Smooth muscle cell (in vitro differentiated cells): ENCODE results near the gene FSCN2. TPM values are rescaled to one million over a fixed set of nuclear protein-coding genes. Genes with fewer than 3 reads are reported as not detected.

Experiments used
- DNase-seq: peaks from one replicate; lab custom pipeline; 2025; ENCODE audit not compliant: unreplicated experiment; lab: John Stamatoyannopoulos, UW
- H2AFZ ChIP-seq: fragments of 200-600 bp; sonication (generic); 2 replicates; pipeline ENCODE4 v1.6.0; 2016; ENCODE audit warnings: antibody characterized with exemption, low read depth, mild to moderate bottlenecking
- H3F3A ChIP-seq: fragments of 200-600 bp; sonication (generic); 2 replicates; pipeline ENCODE4 v1.6.0; 2017; ENCODE audit warnings: antibody characterized with exemption, low read depth
- H3K27ac ChIP-seq: fragments of 200-600 bp; sonication (generic); 2 replicates; pipeline ENCODE4 v1.5.1; 2016; ENCODE audit warnings: low read depth, mild to moderate bottlenecking
- H3K27me3 ChIP-seq: fragments of 200-600 bp; sonication (generic); 2 replicates; pipeline ENCODE4 v1.6.1; 2016; ENCODE audit warnings: low read depth, mild to moderate bottlenecking
- H3K36me3 ChIP-seq: fragments of 200-600 bp; sonication (generic); 2 replicates; pipeline ENCODE4 v1.5.1; 2016; ENCODE audit warnings: low read depth
- H3K4me1 ChIP-seq: fragments of 200-600 bp; sonication (generic); 2 replicates; pipeline ENCODE4 v1.5.1; 2016; ENCODE audit warnings: low read depth
- H3K4me2 ChIP-seq: fragments of 200-600 bp; sonication (generic); 2 replicates; pipeline ENCODE4 v1.6.0; 2016; ENCODE audit warnings: mild to moderate bottlenecking
- H3K4me3 ChIP-seq: fragments of 200-600 bp; sonication (generic); 2 replicates; pipeline ENCODE4 v1.5.1; 2016; ENCODE audit warnings: mild to moderate bottlenecking
- H3K79me2 ChIP-seq: fragments of 200-600 bp; sonication (generic); 2 replicates; pipeline ENCODE4 v1.6.0; 2016; ENCODE audit warnings: low read depth, mild to moderate bottlenecking
- H3K9ac ChIP-seq: fragments of 200-600 bp; sonication (generic); 2 replicates; pipeline ENCODE4 v1.6.0; 2016; ENCODE audit warnings: low read depth
- H3K9me3 ChIP-seq: fragments of 200-600 bp; sonication (generic); replicated peaks from 2 replicates; pipeline ENCODE4 v1.5.1; 2016; ENCODE audit warnings: low read depth
- H4K20me1 ChIP-seq: fragments of 200-600 bp; sonication (generic); 2 replicates; pipeline ENCODE4 v1.6.0; 2016; ENCODE audit warnings: low read depth
- WGBS: methylation state at CpG from one replicate; pipeline ENCODE4 v1.1.7; 2016; ENCODE audit warnings: low lambda C conversion rate; 5-methylcytosine and 5-hydroxymethylcytosine counted together
- polyA plus RNA-seq: library from polyadenylated mRNA; unstranded; fragments of >200 nt; fragmentation: Nextera tagmentation; extraction: Ambion mirVana; gene quantifications from 2 replicates; pipeline ENCODE4 v1.2.1, GENCODE V29; 2016
- total RNA-seq: library from RNA; depleted of rRNA; stranded (reverse); fragments of >200 nt; gene quantifications from 2 replicates; pipeline ENCODE4 v1.2.3, GENCODE V29; 2014
- TF ChIP-seq, protein P1 (sequence below): fragments of 200-600 bp; sonication (generic); IDR thresholded peaks from 2 replicates; pipeline ENCODE4 v1.5.1; 2017; ENCODE audit warnings: borderline replicate concordance, mild to moderate bottlenecking, antibody characterized with exemption; ENCODE audit not compliant: insufficient read depth, poor library complexity, severe bottlenecking

Gene FSCN2
- total and polyA plus RNA-seq, 2 experiments from 2014 or later = 0.63 to 0.72 TPM

DNA sequence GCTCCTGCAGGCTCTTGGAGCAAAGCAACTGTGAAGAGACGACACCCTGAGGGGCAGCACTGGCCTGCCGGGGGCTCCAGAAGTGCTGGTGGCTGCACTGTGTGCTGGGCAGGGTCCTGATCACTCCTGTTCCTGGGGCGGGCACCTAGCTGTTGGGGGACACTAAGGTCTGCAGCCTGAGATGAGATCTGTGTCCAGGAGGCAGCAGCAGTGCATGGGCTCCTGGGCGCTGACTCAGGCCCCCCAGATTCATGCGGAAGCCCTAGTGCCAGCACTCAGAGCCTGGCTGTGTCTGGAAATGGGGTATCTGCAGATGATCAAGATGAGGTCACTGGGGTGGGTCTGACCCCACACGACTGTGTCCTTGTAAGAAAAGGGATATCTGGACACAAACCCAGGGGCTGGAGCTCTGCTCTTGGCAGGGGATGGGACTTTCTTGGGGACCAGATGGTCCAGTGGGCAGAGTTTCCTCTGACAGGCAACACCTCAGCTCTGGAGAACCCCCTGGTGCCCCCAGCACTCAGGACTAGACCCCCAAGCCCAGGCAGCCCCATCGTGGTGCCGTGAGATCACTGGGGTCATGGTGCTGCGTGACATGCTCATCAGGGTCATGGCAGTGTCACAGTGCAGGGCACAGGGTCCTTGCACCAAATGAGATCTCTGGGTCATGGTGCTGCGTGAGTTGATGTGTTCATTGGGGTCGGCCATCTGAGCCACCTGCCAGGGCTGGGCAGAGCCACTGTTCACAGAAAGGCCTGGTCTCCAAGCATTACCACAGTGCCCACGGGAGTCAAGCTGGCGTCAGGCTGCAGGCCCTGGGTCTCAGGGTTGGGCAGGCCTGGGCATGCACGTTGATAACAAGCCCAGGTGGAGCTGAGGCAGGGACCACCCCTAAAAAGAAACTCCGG lies 14.5 kb downstream of the FSCN2 start:
- peaks cover under 1% of the 10 kb centered on the region for H3K4me1 ChIP-seq
- H3K79me2 ChIP-seq = no peaks in the 10 kb centered on the region
- H3K36me3 ChIP-seq = no peaks in the 10 kb centered on the region
- H3K27me3 ChIP-seq = no peaks in the 10 kb centered on the region
- peaks cover 10% of the 10 kb centered on the region for H4K20me1 ChIP-seq
- H2AFZ ChIP-seq = no peak overlapping the region
- WGBS = 93% methylated on average over 15 of the region's 15 CpGs
- no peak for DNase-seq
- H3K9me3 ChIP-seq = no peaks in the 10 kb centered on the region
- no peak overlapping the region for H3K4me3 ChIP-seq
- TF ChIP-seq, protein P1, sequence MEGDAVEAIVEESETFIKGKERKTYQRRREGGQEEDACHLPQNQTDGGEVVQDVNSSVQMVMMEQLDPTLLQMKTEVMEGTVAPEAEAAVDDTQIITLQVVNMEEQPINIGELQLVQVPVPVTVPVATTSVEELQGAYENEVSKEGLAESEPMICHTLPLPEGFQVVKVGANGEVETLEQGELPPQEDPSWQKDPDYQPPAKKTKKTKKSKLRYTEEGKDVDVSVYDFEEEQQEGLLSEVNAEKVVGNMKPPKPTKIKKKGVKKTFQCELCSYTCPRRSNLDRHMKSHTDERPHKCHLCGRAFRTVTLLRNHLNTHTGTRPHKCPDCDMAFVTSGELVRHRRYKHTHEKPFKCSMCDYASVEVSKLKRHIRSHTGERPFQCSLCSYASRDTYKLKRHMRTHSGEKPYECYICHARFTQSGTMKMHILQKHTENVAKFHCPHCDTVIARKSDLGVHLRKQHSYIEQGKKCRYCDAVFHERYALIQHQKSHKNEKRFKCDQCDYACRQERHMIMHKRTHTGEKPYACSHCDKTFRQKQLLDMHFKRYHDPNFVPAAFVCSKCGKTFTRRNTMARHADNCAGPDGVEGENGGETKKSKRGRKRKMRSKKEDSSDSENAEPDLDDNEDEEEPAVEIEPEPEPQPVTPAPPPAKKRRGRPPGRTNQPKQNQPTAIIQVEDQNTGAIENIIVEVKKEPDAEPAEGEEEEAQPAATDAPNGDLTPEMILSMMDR = no peak
- H3K27ac ChIP-seq = no peak overlapping the region
- no peaks in the 10 kb centered on the region for H3F3A ChIP-seq
- no peak overlapping the region for H3K9ac ChIP-seq
- no peak overlapping the region for H3K4me2 ChIP-seq

DNA sequence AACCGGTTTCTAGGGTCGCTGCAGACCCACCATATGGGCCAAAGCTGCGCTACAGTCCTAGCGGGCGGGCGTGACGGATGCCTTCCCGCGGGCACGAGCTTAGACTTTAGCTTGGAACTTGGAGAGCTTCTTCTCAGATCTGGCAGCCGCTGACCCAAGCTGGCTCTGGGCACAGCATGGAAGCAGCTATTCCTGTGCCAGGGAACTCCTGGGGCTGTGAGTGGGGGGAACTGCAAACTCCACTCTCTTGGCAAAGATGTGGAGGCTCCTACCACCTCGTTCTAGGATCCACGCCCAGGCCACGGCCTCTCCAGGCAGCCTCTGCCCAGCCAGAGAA lies 15.1 kb downstream of the FSCN2 start:
- H4K20me1 ChIP-seq = peaks cover 6% of the 10 kb centered on the region
- no peak overlapping the region for H2AFZ ChIP-seq
- H3K27me3 ChIP-seq = no peaks in the 10 kb centered on the region
- no peaks in the 10 kb centered on the region for H3K4me1 ChIP-seq
- no peaks in the 10 kb centered on the region for H3K9me3 ChIP-seq
- no peaks in the 10 kb centered on the region for H3K79me2 ChIP-seq
- H3K27ac ChIP-seq = no peak overlapping the region
- H3F3A ChIP-seq = no peaks in the 10 kb centered on the region
- TF ChIP-seq, protein P1 = no peak
- no peak for DNase-seq
- no peak overlapping the region for H3K9ac ChIP-seq
- no peak overlapping the region for H3K4me2 ChIP-seq
- WGBS = 97% methylated on average over 14 of the region's 14 CpGs
- no peak overlapping the region for H3K4me3 ChIP-seq
- H3K36me3 ChIP-seq = no peaks in the 10 kb centered on the region

DNA sequence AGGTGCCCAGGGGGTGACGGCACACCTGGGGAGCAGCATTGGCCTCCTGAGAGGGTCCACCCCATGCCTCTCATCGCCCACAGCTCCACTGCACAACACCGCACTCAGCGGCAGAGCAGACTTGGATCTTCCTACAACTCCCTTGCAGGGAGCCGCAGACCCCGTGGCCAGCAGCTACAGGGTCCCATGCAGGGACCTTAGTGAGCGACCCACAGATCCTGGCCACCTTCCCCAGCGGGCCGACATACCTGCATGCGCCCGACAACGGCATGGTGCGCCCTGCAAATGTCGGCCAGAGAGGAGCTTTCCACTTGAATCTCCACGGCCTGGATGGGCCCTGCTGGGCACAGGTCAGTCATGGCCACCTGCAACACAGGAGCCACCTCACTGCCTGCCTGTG lies 15.6 kb downstream of the FSCN2 start:
- no peak overlapping the region for H3K27ac ChIP-seq
- H3K9ac ChIP-seq = no peak overlapping the region
- H3K4me3 ChIP-seq = no peak overlapping the region
- H3K36me3 ChIP-seq = no peaks in the 10 kb centered on the region
- no peaks in the 10 kb centered on the region for H3F3A ChIP-seq
- WGBS = 98% methylated on average over 15 of the region's 15 CpGs
- TF ChIP-seq, protein P1 = no peak
- DNase-seq = no peak
- no peaks in the 10 kb centered on the region for H3K4me1 ChIP-seq
- no peaks in the 10 kb centered on the region for H3K9me3 ChIP-seq
- H3K4me2 ChIP-seq = no peak overlapping the region
- peaks cover 1% of the 10 kb centered on the region for H4K20me1 ChIP-seq
- H2AFZ ChIP-seq = no peak overlapping the region
- no peaks in the 10 kb centered on the region for H3K27me3 ChIP-seq
- H3K79me2 ChIP-seq = no peaks in the 10 kb centered on the region
